Panc1 (cell line): ENCODE data around the gene POU2F1. TPM values are rescaled to one million over a fixed set of nuclear protein-coding genes. Genes with fewer than 3 reads are reported as not detected.

ENCODE experiments used
- ATAC-seq: fragments of 200-7000 bp; cut with Tn5 transposase; 2 replicates; pipeline ENCODE4 v1.9.1; 2020; ENCODE audit warnings: mild to moderate bottlenecking, moderate library complexity
- BruUV-seq: library from RNA; stranded (reverse); fragments of 400-500 nt; replicated peaks from 2 replicates; lab custom pipeline; 2021; lab: Mats Ljungman, UMichigan
- CTCF ChIA-PET: fragments of 300-600 bp; sonication (Branson Sonifier 250); formaldehyde crosslinking; loops from one replicate; lab custom pipeline; 2022; ENCODE audit warnings: antibody characterized with exemption; lab: Charles Lee
- POLR2A ChIA-PET: fragments of 300-600 bp; sonication (Branson Sonifier 250); formaldehyde crosslinking; loops from one replicate; lab custom pipeline; 2022; ENCODE audit warnings: antibody characterized with exemption; lab: Charles Lee
- DNase-seq: peaks from one replicate; pipeline ENCODE4 v3.0.0-alpha.2; 2010; ENCODE audit warnings: low read depth, low spot score
- H3K27ac ChIP-seq: 2 replicates; pipeline ENCODE4 v1.5.1; 2011; ENCODE audit warnings: mild to moderate bottlenecking, low read length, inconsistent platforms
- H3K27me3 ChIP-seq: fragments of 200-500 bp; sonication (Bioruptor generic); 2 replicates; pipeline ENCODE4 v1.6.0; 2014; ENCODE audit warnings: low read length, inconsistent platforms; ENCODE audit not compliant: control insufficient read depth, insufficient read depth
- H3K36me3 ChIP-seq: fragments of 200-500 bp; sonication (Bioruptor generic); 2 replicates; pipeline ENCODE4 v1.5.1; 2014; ENCODE audit warnings: inconsistent platforms, mild to moderate bottlenecking, low read length, moderate library complexity; ENCODE audit not compliant: control insufficient read depth, insufficient read depth
- H3K4me1 ChIP-seq: 2 replicates; pipeline ENCODE4 v1.5.1; 2011; ENCODE audit warnings: inconsistent platforms, mild to moderate bottlenecking, low read length, moderate library complexity; ENCODE audit not compliant: control insufficient read depth, insufficient read depth
- H3K4me3 ChIP-seq, 2 experiments: 2 replicates each; pipeline ENCODE4 v1.5.1; 2011 to 2012; ENCODE audit warnings: low read depth in 2 of 2, low read length in 2 of 2, mild to moderate bottlenecking in 2 of 2, inconsistent platforms in 1 of 2, moderate library complexity in 1 of 2
- H3K9me3 ChIP-seq: fragments of 200-500 bp; sonication (Bioruptor generic); 2 replicates; pipeline ENCODE4 v1.5.1; 2014; ENCODE audit warnings: low read depth, mild to moderate bottlenecking, inconsistent platforms, low read length, moderate library complexity; ENCODE audit not compliant: control insufficient read depth, insufficient read depth
- CTCF ChIP-seq: fragments of 450-650 bp; IDR thresholded peaks from 2 replicates; pipeline ENCODE4 v1.5.1; 2017; ENCODE audit warnings: mild to moderate bottlenecking
- POLR2AphosphoS5 ChIP-seq: IDR thresholded peaks from 2 replicates; pipeline ENCODE4 v1.6.1; 2012; ENCODE audit warnings: mild to moderate bottlenecking, low read depth, low read length, moderate library complexity
- SIN3A ChIP-seq: IDR thresholded peaks from 2 replicates; pipeline ENCODE4 v1.6.1; 2012; ENCODE audit warnings: low read depth, mild to moderate bottlenecking, low read length, moderate library complexity, borderline replicate concordance; ENCODE audit not compliant: insufficient read depth
- TCF7L2 ChIP-seq: IDR thresholded peaks from 2 replicates; pipeline ENCODE4 v1.6.1; 2011; ENCODE audit warnings: mild to moderate bottlenecking, low read depth, low read length, inconsistent platforms
- in situ Hi-C: cut with HindIII; loops from 2 replicates; pipeline ENCODE4 v1.10.0; 2016; ENCODE audit warnings: low sequenced_read_pairs, low pct_unique_long_range_greater_than_20kb
- intact Hi-C: fragments of 100-400 bp; cut with micrococcal nuclease; formaldehyde crosslinking; loops from one replicate; pipeline ENCODE4 v1.10.0; 2022; ENCODE audit not compliant: unreplicated experiment
- total RNA-seq: library from RNA; stranded (reverse); gene quantifications from one replicate; pipeline ENCODE4 v1.2.1, GENCODE V29; 2021; ENCODE audit not compliant: unreplicated experiment
- TF ChIP-seq, protein P1 (sequence below), 2 experiments: IDR thresholded peaks; 2 replicates each; pipeline ENCODE4 v1.6.1; 2011 to 2012; ENCODE audit warnings: low read depth in 2 of 2, control low read depth in 1 of 2, low read length in 1 of 2, mild to moderate bottlenecking in 1 of 2, moderate library complexity in 1 of 2; ENCODE audit not compliant: insufficient read depth in 1 of 2

Gene POU2F1
- total RNA-seq, 1 experiment from 2014 or later = 17.1 TPM

GRCh38 chr1:167325151-167325550, 104.5 kb downstream of the POU2F1 start:
- no TSS peak for BruUV-seq
- in situ Hi-C loops = no loop called here

DNA sequence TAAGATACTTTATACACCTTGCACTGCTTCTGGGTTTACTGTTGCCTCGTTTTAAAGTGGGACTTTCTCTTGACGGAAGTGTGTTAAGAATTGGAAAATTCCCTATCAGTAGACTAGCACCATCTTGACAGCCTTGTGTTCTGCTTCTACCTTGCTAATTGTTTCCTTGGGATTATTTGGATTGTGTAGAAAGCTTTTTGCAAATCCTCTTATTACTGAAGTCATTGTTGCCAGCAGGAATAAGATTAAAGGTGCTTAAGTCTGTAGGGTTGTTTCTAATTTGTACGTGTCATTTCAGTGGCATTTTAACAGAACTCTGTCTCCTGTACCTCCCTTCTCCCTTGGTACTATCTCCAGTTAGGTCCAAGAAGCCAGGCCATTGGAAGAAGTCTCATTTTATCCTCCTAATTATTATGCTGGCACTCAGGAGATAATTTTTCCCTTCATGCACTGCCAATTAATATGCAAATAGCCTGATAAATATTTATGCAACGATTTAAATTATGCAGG, 107.7 kb downstream of the POU2F1 start:
- no TSS peak for BruUV-seq
- Histone ChIP-seq H3K9me3 (0 out of 2 replicates have a peak, but pooled peaks cover 3% of the 10 kb centered on the region), H3K27ac (no peak overlapping the region), H3K4me3 (no peak overlapping the region), H3K4me1 (no peaks in the 10 kb centered on the region), H3K27me3 (no peaks in the 10 kb centered on the region), H3K36me3 (no peaks in the 10 kb centered on the region)
- DNase-seq = no peak
- intact Hi-C loops (loop anchor here (5.0 kb wide), 1 partner anchor 59 kb away; no protein-coding TSS in a partner anchor), in situ Hi-C loops (no loop called here)
- ChIA-PET POLR2A (no interaction called here), CTCF (no interaction called here)
- TF ChIP-seq POLR2AphosphoS5 (no peak), SIN3A (no peak), CTCF (no peak), TCF7L2 (no peak)
- TF ChIP-seq, protein P1, sequence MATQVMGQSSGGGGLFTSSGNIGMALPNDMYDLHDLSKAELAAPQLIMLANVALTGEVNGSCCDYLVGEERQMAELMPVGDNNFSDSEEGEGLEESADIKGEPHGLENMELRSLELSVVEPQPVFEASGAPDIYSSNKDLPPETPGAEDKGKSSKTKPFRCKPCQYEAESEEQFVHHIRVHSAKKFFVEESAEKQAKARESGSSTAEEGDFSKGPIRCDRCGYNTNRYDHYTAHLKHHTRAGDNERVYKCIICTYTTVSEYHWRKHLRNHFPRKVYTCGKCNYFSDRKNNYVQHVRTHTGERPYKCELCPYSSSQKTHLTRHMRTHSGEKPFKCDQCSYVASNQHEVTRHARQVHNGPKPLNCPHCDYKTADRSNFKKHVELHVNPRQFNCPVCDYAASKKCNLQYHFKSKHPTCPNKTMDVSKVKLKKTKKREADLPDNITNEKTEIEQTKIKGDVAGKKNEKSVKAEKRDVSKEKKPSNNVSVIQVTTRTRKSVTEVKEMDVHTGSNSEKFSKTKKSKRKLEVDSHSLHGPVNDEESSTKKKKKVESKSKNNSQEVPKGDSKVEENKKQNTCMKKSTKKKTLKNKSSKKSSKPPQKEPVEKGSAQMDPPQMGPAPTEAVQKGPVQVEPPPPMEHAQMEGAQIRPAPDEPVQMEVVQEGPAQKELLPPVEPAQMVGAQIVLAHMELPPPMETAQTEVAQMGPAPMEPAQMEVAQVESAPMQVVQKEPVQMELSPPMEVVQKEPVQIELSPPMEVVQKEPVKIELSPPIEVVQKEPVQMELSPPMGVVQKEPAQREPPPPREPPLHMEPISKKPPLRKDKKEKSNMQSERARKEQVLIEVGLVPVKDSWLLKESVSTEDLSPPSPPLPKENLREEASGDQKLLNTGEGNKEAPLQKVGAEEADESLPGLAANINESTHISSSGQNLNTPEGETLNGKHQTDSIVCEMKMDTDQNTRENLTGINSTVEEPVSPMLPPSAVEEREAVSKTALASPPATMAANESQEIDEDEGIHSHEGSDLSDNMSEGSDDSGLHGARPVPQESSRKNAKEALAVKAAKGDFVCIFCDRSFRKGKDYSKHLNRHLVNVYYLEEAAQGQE (IDR thresholded peaks at IDR 0.05; ENCODE audit: insufficient read depth in 1 of 2, low read depth in 2 of 2, low read length in 1 of 2) = no peak
- no peak for ATAC-seq

More at GRCh38 chr1:167325151-167325550, 104.5 kb downstream of the POU2F1 start:
- Histone ChIP-seq H3K27ac (no peak overlapping the region), H3K4me3 (no peak overlapping the region), H3K9me3 (peaks cover 20% of the 10 kb centered on the region; the same call in 1 of the 2 replicates), H3K27me3 (no peaks in the 10 kb centered on the region), H3K36me3 (no peaks in the 10 kb centered on the region), H3K4me1 (no peaks in the 10 kb centered on the region)
- ChIA-PET CTCF (no interaction called here), POLR2A (no interaction called here)
- intact Hi-C loops = loop anchor here (5.0 kb wide), 1 partner anchor 62 kb away; no protein-coding TSS in a partner anchor
- DNase-seq (no peak), ATAC-seq (no peak)
- TF ChIP-seq, protein P1 (IDR thresholded peaks at IDR 0.05; ENCODE audit: insufficient read depth in 1 of 2, low read depth in 2 of 2, low read length in 1 of 2) = no peak
- TF ChIP-seq SIN3A = no peak
- TF ChIP-seq TCF7L2 = no peak
- no peak for TF ChIP-seq CTCF
- no peak for TF ChIP-seq POLR2AphosphoS5
